ENCODE measurements around the gene CBFB. TPM values are rescaled to one million over a fixed set of nuclear protein-coding genes. Genes with fewer than 3 reads are reported as not detected.
A peak's percentile ranks its signal among the peaks of the same experiment; 100 is the strongest.

CBFB gene
- total RNA-seq, 6 donors from 2014 or later, result 31.4 to 73.4 (median 54.1) TPM

- Histone ChIP-seq H3K36me3 (peaks cover 0 to 7% (median 1%) of the 10 kb centered on the region in 4 donors), H3K9me3 (no peaks in the 10 kb centered on the region), H3K4me3 (no peak overlapping the region), H3K27ac (no peak overlapping the region), H3K4me1 (no peaks in the 10 kb centered on the region), H3K27me3 (no peaks in the 10 kb centered on the region)
- no peak for TF ChIP-seq CTCF (IDR thresholded peaks at IDR 0.05)
- no peak for TF ChIP-seq POLR2A (IDR thresholded peaks at IDR 0.05)
- TF ChIP-seq EP300 (IDR thresholded peaks at IDR 0.05), result no peak
- TF ChIP-seq POLR2AphosphoS5 (IDR thresholded peaks at IDR 0.05), result no peak
- WGBS, 2 donors, result 93 to 99% methylated on average over 4 of the region's 4 CpGs
- DNase-seq, result no peak
- ATAC-seq (ENCODE audit: low FRiP score in 2 of 2), result no peak
Observed at GRCh38 chr16:67091906-67092566, 63.1 kb downstream of the CBFB start.

GRCh38 chr16:67093098-67093726 is 64.3 kb downstream of the CBFB start:
- H3K36me3 ChIP-seq, result peaks cover 0 to 4% (median 1%) of the 10 kb centered on the region in 4 donors
- H3K27me3 ChIP-seq, result no peaks in the 10 kb centered on the region
- DNase-seq, result no peak
- no peaks in the 10 kb centered on the region for H3K4me1 ChIP-seq
- no peaks in the 10 kb centered on the region for H3K9me3 ChIP-seq
- H3K27ac ChIP-seq, result no peak overlapping the region
- ATAC-seq (ENCODE audit: low FRiP score in 2 of 2), result no peak
- no peak overlapping the region for H3K4me3 ChIP-seq
- WGBS, 2 donors, result 89 to 91% methylated on average over 4 of the region's 4 CpGs
- TF ChIP-seq CTCF (IDR thresholded peaks at IDR 0.05) (no peak), EP300 (IDR thresholded peaks at IDR 0.05) (no peak), POLR2AphosphoS5 (IDR thresholded peaks at IDR 0.05) (no peak), POLR2A (IDR thresholded peaks at IDR 0.05) (no peak)

- H3K4me1 ChIP-seq, result no peaks in the 10 kb centered on the region
- no peak overlapping the region for H3K4me3 ChIP-seq
- DNase-seq, result no peak
- no peak overlapping the region for H3K27ac ChIP-seq
- no peaks in the 10 kb centered on the region for H3K27me3 ChIP-seq
- H3K9me3 ChIP-seq, result no peaks in the 10 kb centered on the region
- TF ChIP-seq EP300 (IDR thresholded peaks at IDR 0.05) (no peak), POLR2AphosphoS5 (IDR thresholded peaks at IDR 0.05) (no peak), CTCF (IDR thresholded peaks at IDR 0.05) (no peak), POLR2A (IDR thresholded peaks at IDR 0.05) (no peak)
- peaks cover 0 to 20% (median 3%) of the 10 kb centered on the region in 4 donors for H3K36me3 ChIP-seq
- ATAC-seq (ENCODE audit: low FRiP score in 2 of 2), result no peak
- 91 to 95% methylated on average over 2 of the region's 2 CpGs for WGBS, 2 donors
Observed at GRCh38 chr16:67098599-67098998, 69.7 kb downstream of the CBFB start.

- Histone ChIP-seq H3K4me1 (peaks cover 0 to 12% (median 6%) of the 10 kb centered on the region in 4 donors), H3K27me3 (no peaks in the 10 kb centered on the region), H3K4me3 (no peak overlapping the region), H3K36me3 (peaks cover 0 to 19% (median 3%) of the 10 kb centered on the region in 4 donors), H3K27ac (no peak overlapping the region), H3K9me3 (no peaks in the 10 kb centered on the region)
- 93 to 95% methylated on average over 1 of the region's 1 CpG for WGBS, 2 donors
- TF ChIP-seq CTCF (IDR thresholded peaks at IDR 0.05) (peak in 1 of 6 experiments; percentile 9), POLR2A (IDR thresholded peaks at IDR 0.05) (no peak)
- ATAC-seq (ENCODE audit: low FRiP score in 2 of 2) (no peak), DNase-seq (no peak)
Observed at GRCh38 chr16:67100569-67101310, 71.8 kb downstream of the CBFB start.
